SKM-1 (cell line): ENCODE results near the gene VMP1.
"Not testable (repeated sequence)": the region's sequence is repeated elsewhere in the genome, so short reads cannot be mapped to it uniquely, and the experiment has no call there.

Experiments used
- DNase-seq: peaks from one replicate; lab custom pipeline; 2025; ENCODE audit not compliant: unreplicated experiment; lab: John Stamatoyannopoulos, UW

Gene VMP1

GRCh38 chr17:59856859-59857794 is 149.7 kb downstream of the VMP1 start:
- no peak for DNase-seq

- DNase-seq, result no peak
Measured at GRCh38 chr17:59858167-59858816, 150.8 kb downstream of the VMP1 start.

GRCh38 chr17:59858932-59859331 is 151.5 kb downstream of the VMP1 start:
- no peak for DNase-seq

- no peak for DNase-seq
Measured at GRCh38 chr17:59859444-59860025, 152.1 kb downstream of the VMP1 start.

GRCh38 chr17:59863616-59864015 is 156.2 kb downstream of the VMP1 start:
- DNase-seq, result no peak

GRCh38 chr17:59869941-59870218 is 162.4 kb downstream of the VMP1 start:
- DNase-seq, result no peak

- DNase-seq, result no peak
Measured at GRCh38 chr17:59870482-59870881, 163.0 kb downstream of the VMP1 start.

GRCh38 chr17:59872351-59872750 is 164.9 kb downstream of the VMP1 start:
- no peak for DNase-seq

GRCh38 chr17:59873414-59873813 is 166.0 kb downstream of the VMP1 start:
- DNase-seq, result not testable (repeated sequence)

GRCh38 chr17:59874376-59874775 is 166.9 kb downstream of the VMP1 start:
- no peak for DNase-seq

- DNase-seq, result no peak
Measured at GRCh38 chr17:59876107-59876506, 168.7 kb downstream of the VMP1 start.

GRCh38 chr17:59877965-59878364 is 170.5 kb downstream of the VMP1 start:
- no peak for DNase-seq

GRCh38 chr17:59878624-59879023 is 171.2 kb downstream of the VMP1 start:
- no peak for DNase-seq

- DNase-seq, result no peak
Measured at GRCh38 chr17:59884861-59885260, 177.4 kb downstream of the VMP1 start.

- DNase-seq, result no peak
Measured at GRCh38 chr17:59888145-59888750, 180.8 kb downstream of the VMP1 start.

- no peak for DNase-seq
Measured at GRCh38 chr17:59890720-59891119, 183.3 kb downstream of the VMP1 start.
